HCT116 (cell line): ENCODE results near the gene KIFAP3. TPM values are rescaled to one million over a fixed set of nuclear protein-coding genes. Genes with fewer than 3 reads are reported as not detected.

Source experiments
- ATAC-seq: fragments of 200-7000 bp; cut with Tn5 transposase; 2 replicates; pipeline ENCODE4 v1.9.1; 2020; ENCODE audit warnings: mild to moderate bottlenecking, moderate library complexity
- BruUV-seq: library from RNA; stranded (reverse); fragments of 400-500 nt; replicated peaks from 2 replicates; lab custom pipeline; 2021; lab: Mats Ljungman, UMichigan
- CTCF ChIA-PET: fragments of 300-600 bp; sonication (Branson Sonifier 250); formaldehyde crosslinking; loops from one replicate; lab custom pipeline; 2021; ENCODE audit warnings: antibody characterized with exemption; lab: Charles Lee
- POLR2A ChIA-PET: fragments of 300-600, 350-600 bp; sonication (Branson Sonifier 250); formaldehyde crosslinking; loops from one replicate; lab custom pipeline; 2021; ENCODE audit warnings: antibody characterized with exemption; lab: Charles Lee
- RAD21 ChIA-PET, 2 experiments: fragments of 300-600 bp; sonication (Branson Sonifier 250); formaldehyde crosslinking; loops; one replicate each; lab custom pipeline; 2023; ENCODE audit warnings: low total read pairs in 2 of 2; ENCODE audit not compliant: uncharacterized antibody in 2 of 2, unreplicated experiment in 2 of 2, low non-redundant PET in 1 of 2; lab: Charles Lee
- DNase-seq: peaks from one replicate; pipeline ENCODE4 v3.0.0-alpha.2; 2010; ENCODE audit warnings: low read depth, low spot score
- H2AFZ ChIP-seq: fragments of 200-600 bp; shearing (Covaris generic), sonication (generic); 2 replicates; pipeline ENCODE4 v1.6.1; 2017; ENCODE audit warnings: low read depth, mixed run types, mixed read lengths, antibody characterized with exemption, low read length; ENCODE audit not compliant: poor library complexity, severe bottlenecking
- H3K27ac ChIP-seq: 2 replicates; pipeline ENCODE4 v1.5.1; 2012; ENCODE audit warnings: low read depth, low read length
- H3K27me3 ChIP-seq: fragments of 200-600 bp; sonication (generic); 2 replicates; pipeline ENCODE4 v1.6.1; 2016; ENCODE audit warnings: mixed run types, low read length, mixed read lengths; ENCODE audit not compliant: insufficient read depth
- H3K36me3 ChIP-seq, 2 experiments: fragments of 200-500 bp in 1 of 2; fragments of 200-600 bp in 1 of 2; sonication (Bioruptor generic) in 1 of 2; sonication (generic) in 1 of 2; 2 replicates each; pipeline versions ENCODE4 v1.5.1 to v1.6.1; 2014 to 2016; ENCODE audit warnings: low read length in 2 of 2, inconsistent platforms in 1 of 2, mixed read lengths in 1 of 2, mixed run types in 1 of 2; ENCODE audit not compliant: insufficient read depth in 2 of 2, control insufficient read depth in 1 of 2
- H3K4me1 ChIP-seq, 2 experiments: fragments of 200-600 bp in 1 of 2; sonication (generic) in 1 of 2; 2 replicates each; pipeline versions ENCODE4 v1.5.1 to v1.6.1; 2012 to 2017; ENCODE audit warnings: low read length in 2 of 2, inconsistent platforms in 1 of 2, mild to moderate bottlenecking in 1 of 2, mixed read lengths in 1 of 2, mixed run types in 1 of 2, moderate library complexity in 1 of 2; ENCODE audit not compliant: insufficient read depth in 2 of 2, control insufficient read depth in 1 of 2
- H3K4me2 ChIP-seq: fragments of 200-600 bp; sonication (generic); 2 replicates; pipeline ENCODE4 v1.6.1; 2017; ENCODE audit warnings: mixed run types, low read length, mixed read lengths
- H3K4me3 ChIP-seq, 2 experiments: fragments of 200-600 bp in 1 of 2; sonication (generic) in 1 of 2; replicated peaks in 1 of 2; 2 replicates each; pipeline ENCODE4 v1.5.1; 2011 to 2016; ENCODE audit warnings: low read length in 2 of 2, control low read depth in 1 of 2, low read depth in 1 of 2, mild to moderate bottlenecking in 1 of 2, mixed read lengths in 1 of 2, mixed run types in 1 of 2
- H3K79me2 ChIP-seq: fragments of 200-600 bp; sonication (generic); 2 replicates; pipeline ENCODE4 v1.6.1; 2017; ENCODE audit warnings: mild to moderate bottlenecking, mixed run types, low read length, moderate library complexity, mixed read lengths; ENCODE audit not compliant: insufficient read depth
- H3K9ac ChIP-seq: fragments of 200-600 bp; sonication (generic); 2 replicates; pipeline ENCODE4 v1.6.1; 2016; ENCODE audit warnings: low read length, mixed read lengths
- H3K9me2 ChIP-seq: fragments of 200-600 bp; sonication (generic), shearing (Covaris generic); 2 replicates; pipeline ENCODE4 v1.6.1; 2017; ENCODE audit warnings: mixed run types, mild to moderate bottlenecking, moderate library complexity; ENCODE audit not compliant: insufficient read depth
- H3K9me3 ChIP-seq, 2 experiments: fragments of 200-500 bp in 1 of 2; fragments of 200-600 bp in 1 of 2; sonication (Bioruptor generic) in 1 of 2; sonication (generic) in 1 of 2; 2 replicates each; pipeline ENCODE4 v1.6.1; 2014 to 2017; ENCODE audit warnings: low read length in 2 of 2, mixed read lengths in 2 of 2, inconsistent platforms in 1 of 2, low read depth in 1 of 2, mild to moderate bottlenecking in 1 of 2, mixed run types in 1 of 2, moderate library complexity in 1 of 2; ENCODE audit not compliant: control insufficient read depth in 1 of 2, insufficient read depth in 1 of 2
- H4K20me1 ChIP-seq: fragments of 200-600 bp; sonication (generic), shearing (Covaris generic); 2 replicates; pipeline ENCODE4 v1.6.1; 2017; ENCODE audit warnings: mixed run types, mild to moderate bottlenecking, moderate library complexity; ENCODE audit not compliant: insufficient read depth
- CBX3 ChIP-seq: IDR thresholded peaks from 2 replicates; pipeline ENCODE4 v1.6.1; 2012; ENCODE audit warnings: low read depth
- CEBPB ChIP-seq: IDR thresholded peaks from 2 replicates; pipeline ENCODE4 v1.6.1; 2012; ENCODE audit warnings: low read depth
- CTCF ChIP-seq, 3 experiments: fragments of 200-600 bp in 1 of 3; sonication (generic) in 1 of 3; IDR thresholded peaks in 2 of 3; conservative IDR thresholded peaks in 1 of 3; 2 replicates each; pipeline ENCODE4 v1.5.1; 2012 to 2017; ENCODE audit warnings: low read depth in 2 of 3, low read length in 2 of 3, antibody characterized with exemption in 1 of 3, borderline replicate concordance in 1 of 3, control low read depth in 1 of 3, mild to moderate bottlenecking in 1 of 3, mixed read lengths in 1 of 3, mixed run types in 1 of 3, moderate library complexity in 1 of 3; ENCODE audit not compliant: insufficient read depth in 1 of 3
- EGR1 ChIP-seq: IDR thresholded peaks from 2 replicates; pipeline ENCODE4 v1.6.1; 2012; ENCODE audit warnings: low read depth
- ELF1 ChIP-seq: IDR thresholded peaks from 2 replicates; pipeline ENCODE4 v1.6.1; 2012; ENCODE audit warnings: low read depth, borderline replicate concordance
- EZH2 ChIP-seq: fragments of 200-600 bp; sonication (generic); IDR thresholded peaks from 2 replicates; pipeline ENCODE4 v1.6.1; 2017; ENCODE audit warnings: antibody characterized with exemption, mixed run types
- FOSL1 ChIP-seq: IDR thresholded peaks from 2 replicates; pipeline ENCODE4 v1.6.1; 2012; ENCODE audit warnings: low read depth
- JUND ChIP-seq: IDR thresholded peaks from 2 replicates; pipeline ENCODE4 v1.6.1; 2012
- POLR2A ChIP-seq: IDR thresholded peaks from 2 replicates; pipeline ENCODE4 v1.7.0; 2011; ENCODE audit warnings: borderline replicate concordance; ENCODE audit not compliant: insufficient read depth, insufficient read length; ENCODE audit errors: extremely low read depth
- POLR2AphosphoS5 ChIP-seq: IDR thresholded peaks from 2 replicates; pipeline ENCODE4 v1.6.1; 2011; ENCODE audit warnings: mild to moderate bottlenecking, low read depth, low read length, moderate library complexity
- RAD21 ChIP-seq: IDR thresholded peaks from 2 replicates; pipeline ENCODE4 v1.6.1; 2012; ENCODE audit warnings: low read depth, mild to moderate bottlenecking
- REST ChIP-seq: IDR thresholded peaks from 2 replicates; pipeline ENCODE4 v1.6.1; 2012; ENCODE audit warnings: low read depth
- SIN3A ChIP-seq: IDR thresholded peaks from 2 replicates; pipeline ENCODE4 v1.6.1; 2012; ENCODE audit warnings: low read depth
- YY1 ChIP-seq: IDR thresholded peaks from 2 replicates; pipeline ENCODE4 v1.6.1; 2011; ENCODE audit warnings: low read length, low read depth, moderate library complexity, mild to moderate bottlenecking; ENCODE audit not compliant: insufficient replicate concordance; ENCODE audit errors: extremely low read depth
- ZBTB33 ChIP-seq: IDR thresholded peaks from 2 replicates; pipeline ENCODE4 v1.6.1; 2011; ENCODE audit warnings: mild to moderate bottlenecking, low read length, moderate library complexity; ENCODE audit not compliant: insufficient replicate concordance; ENCODE audit errors: extremely low read depth
- ZFX ChIP-seq: fragments of 450-650 bp; IDR thresholded peaks from 2 replicates; pipeline ENCODE4 v1.6.1; 2017
- intact Hi-C: fragments of 100-400 bp; cut with micrococcal nuclease; formaldehyde crosslinking; loops from 2 replicates; pipeline ENCODE4 v1.10.0; 2022
- total RNA-seq: library from RNA; stranded (reverse); gene quantifications from one replicate; pipeline ENCODE4 v1.2.1, GENCODE V29; 2021; ENCODE audit not compliant: unreplicated experiment

The KIFAP3 gene
- total RNA-seq, 1 experiment from 2014 or later = 10.8 TPM

GRCh38 chr1:169891539-169891885 lies 183.0 kb downstream of the KIFAP3 start:
- intact Hi-C loops = no loop called here
- ChIA-PET RAD21 (no interaction called here), CTCF (interaction anchor here (0.9 kb wide), 1 partner anchor 345 kb away, joined by 3 read pairs; no protein-coding TSS in a partner anchor), POLR2A (no interaction called here)
- H3K9me3 ChIP-seq = no peaks in the 10 kb centered on the region
- H2AFZ ChIP-seq = no peak overlapping the region
- TF ChIP-seq POLR2A (no peak), CBX3 (no peak), POLR2AphosphoS5 (no peak), JUND (no peak), CTCF (IDR thresholded peaks at IDR 0.05 in 2 of 3, conservative IDR thresholded peaks at IDR 0.05 in 1 of 3; ENCODE audit: borderline replicate concordance in 1 of 3, insufficient read depth in 1 of 3, low read depth in 2 of 3, low read length in 2 of 3) (no peak), CEBPB (no peak), SIN3A (no peak), ZFX (no peak), FOSL1 (no peak), EGR1 (no peak), YY1 (no peak), ELF1 (no peak), RAD21 (no peak), ZBTB33 (no peak), EZH2 (no peak), REST (no peak)
- H3K27me3 ChIP-seq = no peaks in the 10 kb centered on the region
- 0 out of 2 replicates have a peak overlapping the region, but pooled peaks have one; percentile 9 for H3K9ac ChIP-seq
- H3K27ac ChIP-seq = peak overlapping the region; percentile 53
- H3K4me1 ChIP-seq = peaks cover 18 to 30% of the 10 kb centered on the region in 2 experiments
- ATAC-seq (no peak), DNase-seq (no peak)
- peaks cover 0 to 10% of the 10 kb centered on the region in 2 experiments; a peak in 1 of 4 replicates for H3K36me3 ChIP-seq
- H3K9me2 ChIP-seq = no peaks in the 10 kb centered on the region
- peak overlapping the region; percentile 90 for H3K4me2 ChIP-seq
- no TSS peak for BruUV-seq
- peaks cover 47% of the 10 kb centered on the region for H3K79me2 ChIP-seq
- H4K20me1 ChIP-seq = no peaks in the 10 kb centered on the region
- H3K4me3 ChIP-seq = peak overlapping the region in 1 of 2 experiments; percentile 77; a peak in 1 of 4 replicates
